ENCODE data around the gene ARHGEF17.

GRCh38 chr11:73324116-73324515, 16.0 kb downstream of the ARHGEF17 start:
- TF ChIP-seq CTCF (IDR thresholded peaks at IDR 0.05; ENCODE audit: low read depth, low read length, poor library complexity, severe bottlenecking) (no peak), EZH2phosphoT487 (IDR thresholded peaks at IDR 0.05; ENCODE audit: borderline replicate concordance, low read length) (no peak)
